HFFc6 (cell line): ENCODE results near the gene CLCA1. TPM values are rescaled to one million over a fixed set of nuclear protein-coding genes. Genes with fewer than 3 reads are reported as not detected.
"Not testable (repeated sequence)": the region's sequence is repeated elsewhere in the genome, so short reads cannot be mapped to it uniquely, and the experiment has no call there.

Source experiments
- DNase-seq: peaks from one replicate; pipeline ENCODE4 v3.0.0-alpha.2; 2018
- H3K27ac Mint-ChIP-seq: 2 replicates; pipeline ENCODE4 v1.8.0; 2020; ENCODE audit warnings: mild to moderate bottlenecking, mixed read lengths
- H3K27me3 Mint-ChIP-seq: 2 replicates; pipeline ENCODE4 v1.8.0; 2021; ENCODE audit warnings: mild to moderate bottlenecking, moderate library complexity, mixed read lengths; ENCODE audit not compliant: insufficient read depth
- H3K36me3 Mint-ChIP-seq: 2 replicates; pipeline ENCODE4 v1.8.0; 2021; ENCODE audit warnings: low read depth, mixed read lengths
- H3K4me1 Mint-ChIP-seq: 2 replicates; pipeline ENCODE4 v1.8.0; 2020; ENCODE audit warnings: low read depth, mixed read lengths
- H3K4me3 Mint-ChIP-seq: 2 replicates; pipeline ENCODE4 v1.8.0; 2020; ENCODE audit warnings: mild to moderate bottlenecking, moderate library complexity, mixed read lengths
- H3K9me3 Mint-ChIP-seq: 2 replicates; pipeline ENCODE4 v1.8.0; 2020; ENCODE audit warnings: mild to moderate bottlenecking, mixed read lengths
- CTCF ChIP-seq: fragments of 200-600 bp; sonication (generic); IDR thresholded peaks from 2 replicates; pipeline ENCODE4 v1.5.0; 2021; ENCODE audit warnings: antibody characterized with exemption, mild to moderate bottlenecking
- total RNA-seq, 6 experiments: library from RNA; stranded (reverse); fragmentation: NEBNext Ultra II Directional; extraction: Animal tissue kit (Norgen Biotek cat#: 25700); gene quantifications; 2 replicates in 1 of 6; 3 replicates in 5 of 6; pipeline ENCODE4 v1.2.3, GENCODE V29; 2021

CLCA1 gene
- total RNA-seq, 6 experiments from 2014 or later = not detected

DNA sequence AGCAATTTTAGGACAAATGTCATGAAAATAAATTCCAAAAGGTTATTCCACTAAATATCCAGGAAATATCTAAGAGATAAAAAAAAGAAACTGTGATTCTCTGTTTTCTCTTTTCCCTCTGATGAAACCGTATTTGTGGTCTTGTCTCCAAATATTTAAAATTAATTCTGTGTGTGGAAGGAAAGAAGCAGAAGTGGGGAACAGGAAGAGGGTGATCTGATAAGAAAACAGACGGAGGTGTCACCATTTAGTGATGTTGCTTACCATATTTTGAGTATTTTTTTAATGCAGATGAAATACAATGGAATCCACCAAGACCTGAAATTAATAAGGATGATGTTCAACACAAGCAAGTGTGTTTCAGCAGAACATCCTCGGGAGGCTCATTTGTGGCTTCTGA, 29.6 kb downstream of the CLCA1 start:
- no peak for TF ChIP-seq CTCF
- no peak overlapping the region for H3K27ac Mint-ChIP-seq
- DNase-seq = no peak

DNA sequence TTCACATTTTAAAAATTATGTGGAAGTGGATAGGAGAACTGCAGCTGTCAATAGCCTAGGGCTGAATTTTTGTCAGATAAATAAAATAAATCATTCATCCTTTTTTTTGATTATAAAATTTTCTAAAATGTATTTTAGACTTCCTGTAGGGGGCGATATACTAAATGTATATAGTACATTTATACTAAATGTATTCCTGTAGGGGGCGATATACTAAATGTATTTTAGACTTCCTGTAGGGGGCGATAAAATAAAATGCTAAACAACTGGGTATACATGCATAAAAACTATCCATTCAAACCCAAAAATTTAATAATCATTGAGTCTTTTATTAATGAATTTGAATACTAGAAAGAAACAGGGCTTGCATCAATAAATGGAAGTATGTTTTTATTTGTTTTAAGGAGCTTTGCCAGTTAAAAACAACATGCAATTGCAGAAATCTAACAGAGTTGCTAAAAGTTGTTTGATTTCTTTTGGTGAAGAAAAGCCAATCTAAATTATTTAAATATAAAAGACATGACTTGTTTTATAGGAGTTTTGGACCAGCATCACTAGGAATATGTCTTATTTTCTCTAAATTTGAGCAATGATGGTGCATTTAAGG, 31.4 kb downstream of the CLCA1 start:
- H3K9me3 Mint-ChIP-seq = no peaks in the 10 kb centered on the region
- no peaks in the 10 kb centered on the region for H3K36me3 Mint-ChIP-seq
- DNase-seq = peak; percentile 66
- peaks cover 15% of the 10 kb centered on the region for H3K27me3 Mint-ChIP-seq
- TF ChIP-seq CTCF = peak; percentile 100
- H3K4me1 Mint-ChIP-seq = peaks cover 14% of the 10 kb centered on the region
- no peak overlapping the region for H3K27ac Mint-ChIP-seq
- no peak overlapping the region for H3K4me3 Mint-ChIP-seq

More for the DNA sequence above, 29.6 kb downstream of the CLCA1 start:
- H3K4me3 Mint-ChIP-seq = no peak overlapping the region
- peaks cover 9% of the 10 kb centered on the region for H3K4me1 Mint-ChIP-seq
- no peaks in the 10 kb centered on the region for H3K9me3 Mint-ChIP-seq
- H3K27me3 Mint-ChIP-seq = peaks cover 21% of the 10 kb centered on the region
- no peaks in the 10 kb centered on the region for H3K36me3 Mint-ChIP-seq

DNA sequence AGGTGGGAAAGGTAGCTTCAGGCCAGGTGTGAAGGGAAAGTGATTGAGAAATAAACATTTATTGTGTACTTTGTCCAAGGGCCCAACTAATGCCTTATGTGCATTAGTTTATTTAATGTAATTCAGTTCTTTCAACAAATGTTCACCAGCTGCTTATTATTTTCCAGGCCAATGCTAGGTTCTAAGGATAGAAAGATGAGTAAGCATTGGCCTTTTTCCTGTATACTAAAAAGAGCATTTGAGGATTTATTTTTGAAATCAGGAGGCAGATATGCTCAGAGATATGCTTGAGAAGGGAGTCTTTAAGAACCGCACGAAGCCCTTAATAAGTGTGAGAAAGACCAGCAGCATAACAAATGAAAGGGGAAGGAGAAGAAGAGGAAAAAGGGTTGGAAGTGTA, 32.0 kb downstream of the CLCA1 start:
- H3K4me3 Mint-ChIP-seq = no peak overlapping the region
- peaks cover 12% of the 10 kb centered on the region; the same call in 1 of the 2 replicates for H3K27me3 Mint-ChIP-seq
- H3K27ac Mint-ChIP-seq = no peak overlapping the region
- TF ChIP-seq CTCF = no peak
- DNase-seq = no peak
- peaks cover 20% of the 10 kb centered on the region for H3K4me1 Mint-ChIP-seq
- no peaks in the 10 kb centered on the region for H3K36me3 Mint-ChIP-seq
- H3K9me3 Mint-ChIP-seq = no peaks in the 10 kb centered on the region

- H3K4me1 Mint-ChIP-seq = peaks cover 20% of the 10 kb centered on the region
- not testable (repeated sequence) for H3K36me3 Mint-ChIP-seq, H3K4me3 Mint-ChIP-seq, H3K9me3 Mint-ChIP-seq, DNase-seq, H3K27me3 Mint-ChIP-seq, H3K27ac Mint-ChIP-seq
- TF ChIP-seq CTCF = peak; percentile 62
These were observed 33.5 kb downstream of the CLCA1 start for GRCh38 chr1:86502125-86502646.

DNA sequence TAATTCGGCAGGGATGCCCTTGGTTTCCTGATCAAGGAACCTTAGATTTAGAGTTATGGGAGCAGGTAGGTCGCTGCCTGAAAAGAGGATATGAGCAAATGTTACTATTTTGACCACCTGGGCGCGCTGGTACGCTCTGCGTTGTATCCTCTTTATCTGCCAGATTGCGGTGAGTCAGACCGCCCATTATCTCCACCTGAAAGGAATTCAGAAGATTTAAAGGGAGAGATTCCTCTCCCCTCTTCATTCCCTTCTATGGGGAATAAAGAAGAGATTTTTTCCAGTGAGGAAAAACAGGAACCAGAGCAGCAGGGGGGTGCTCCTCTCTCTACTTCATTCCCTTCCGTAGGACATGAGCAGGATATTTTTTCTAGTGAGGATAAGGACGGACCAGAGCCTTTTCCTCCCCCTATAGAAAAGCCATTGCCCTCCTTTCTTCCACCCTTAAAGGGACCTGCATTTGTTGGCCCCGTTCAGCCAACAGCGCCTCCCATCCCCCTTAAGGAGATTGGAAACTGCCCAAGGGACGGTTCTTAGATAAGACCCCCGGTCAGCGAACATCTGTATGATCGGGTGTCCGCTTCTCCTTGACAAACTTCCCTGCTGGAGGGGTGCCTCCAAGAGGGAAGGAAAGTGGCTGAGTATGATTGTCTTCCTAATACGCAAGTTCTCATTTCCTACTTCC, 34.1 kb downstream of the CLCA1 start:
- Mint-ChIP-seq H3K27me3 (no peaks in the 10 kb centered on the region; the same call in none of the 2 replicates), H3K27ac (no peak overlapping the region), H3K4me3 (no peak overlapping the region), H3K9me3 (no peaks in the 10 kb centered on the region), H3K36me3 (no peaks in the 10 kb centered on the region), H3K4me1 (peaks cover 24% of the 10 kb centered on the region)
- DNase-seq = no peak
- TF ChIP-seq CTCF = no peak
